Cardiac septum (tissue), 1 donor: ENCODE measurements around the gene RHBDF2. TPM values are rescaled to one million over a fixed set of nuclear protein-coding genes. Genes with fewer than 3 reads are reported as not detected.

Experiments
- DNase-seq: peaks from one replicate; pipeline ENCODE4 v3.0.0-alpha.2; 2020; ENCODE audit warnings: low spot score
- intact Hi-C: fragments of 100-400 bp; cut with DNase I; formaldehyde crosslinking; loops from one replicate; pipeline ENCODE4 v1.14.0; 2022
- total RNA-seq: library from RNA; stranded (reverse); fragmentation: NEBNext Ultra II Directional; extraction: Animal tissue kit (Norgen Biotek cat#: 25700); gene quantifications from one replicate; pipeline ENCODE4 v1.2.1, GENCODE V29; 2021
- donor health status: DM: no; HTN: no; CAD: no.

RHBDF2 gene
- total RNA-seq, 1 donor from 2014 or later = 11.5 TPM

GRCh38 chr17:76452127-76452659 lies 49.0 kb downstream of the RHBDF2 start:
- no peak for DNase-seq
- intact Hi-C loops = loop anchor here (2.0 kb wide), 2 partner anchors 37 to 45 kb away; no protein-coding TSS in a partner anchor

- intact Hi-C loops = no loop called here
- peak; percentile 10 for DNase-seq
Measured at GRCh38 chr17:76451506-76451905, 49.7 kb downstream of the RHBDF2 start.

GRCh38 chr17:76449126-76449525 lies 52.1 kb downstream of the RHBDF2 start:
- DNase-seq = peak; percentile 20
- intact Hi-C loops = no loop called here

GRCh38 chr17:76447931-76448652 lies 53.1 kb downstream of the RHBDF2 start:
- intact Hi-C loops = no loop called here
- DNase-seq = peak; percentile 85

- DNase-seq = peak; percentile 31
- intact Hi-C loops = no loop called here
Measured at GRCh38 chr17:76446449-76447231, 54.6 kb downstream of the RHBDF2 start.

- intact Hi-C loops = no loop called here
- peak; percentile 54 for DNase-seq
Measured at GRCh38 chr17:76445697-76446448, 55.4 kb downstream of the RHBDF2 start.

GRCh38 chr17:76444518-76445311 lies 56.5 kb downstream of the RHBDF2 start:
- peak; percentile 17 for DNase-seq
- intact Hi-C loops = no loop called here

GRCh38 chr17:76442341-76443338 lies 58.6 kb downstream of the RHBDF2 start:
- DNase-seq = peak; percentile 66
- intact Hi-C loops = no loop called here

- intact Hi-C loops = no loop called here
Measured at GRCh38 chr17:76441686-76442340, 59.4 kb downstream of the RHBDF2 start.

GRCh38 chr17:76440751-76441362 lies 60.4 kb downstream of the RHBDF2 start:
- intact Hi-C loops = no loop called here
- DNase-seq = no peak

More at GRCh38 chr17:76441686-76442340, 59.4 kb downstream of the RHBDF2 start:
- peak; percentile 24 for DNase-seq

GRCh38 chr17:76439314-76439928 lies 61.8 kb downstream of the RHBDF2 start:
- intact Hi-C loops = no loop called here
- peak; percentile 10 for DNase-seq

- intact Hi-C loops = no loop called here
- peak; percentile 71 for DNase-seq
Measured at GRCh38 chr17:76438906-76439305, 62.3 kb downstream of the RHBDF2 start.

GRCh38 chr17:76437467-76438402 lies 63.5 kb downstream of the RHBDF2 start:
- DNase-seq = peak; percentile 24
- intact Hi-C loops = no loop called here

GRCh38 chr17:76435751-76436150 lies 65.5 kb downstream of the RHBDF2 start:
- DNase-seq = no peak
- intact Hi-C loops = no loop called here

- no peak for DNase-seq
- intact Hi-C loops = no loop called here
Measured at GRCh38 chr17:76434870-76435269, 66.4 kb downstream of the RHBDF2 start.
